ENCODE data around the gene ZNF385B.

Gene ZNF385B

DNA sequence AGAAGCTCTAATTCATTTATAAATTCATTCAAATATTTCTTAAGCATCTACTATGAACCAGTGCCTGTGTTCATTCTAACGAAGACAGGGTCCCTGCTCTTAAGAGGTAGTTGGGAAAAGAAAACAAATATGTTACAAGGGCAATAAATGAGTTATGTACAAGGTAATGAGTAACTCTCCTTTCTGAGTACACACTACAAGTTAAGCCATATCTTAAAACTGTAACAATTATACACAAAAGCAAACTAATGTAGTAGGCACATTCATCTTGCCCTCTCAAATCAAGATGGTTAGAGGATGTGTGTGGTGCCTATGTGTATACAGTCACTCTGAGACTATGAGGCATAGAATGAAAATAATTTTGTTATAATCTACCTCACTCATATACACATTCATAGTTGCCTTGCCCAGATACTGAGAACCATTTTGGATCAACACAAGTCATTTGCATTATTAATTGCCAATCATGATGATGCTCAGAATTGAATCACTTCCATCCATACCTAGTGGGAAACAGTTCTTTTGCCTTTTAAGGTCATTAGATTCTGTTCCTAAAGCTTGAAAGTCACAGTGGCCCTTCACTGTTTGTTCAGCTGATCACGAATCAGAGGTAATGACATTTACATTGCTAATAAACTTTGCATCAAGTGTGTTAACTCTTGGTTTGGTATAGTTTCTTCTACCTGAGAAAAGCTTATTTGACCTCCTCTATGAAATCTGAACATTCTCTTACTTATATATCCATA is 283.1 kb downstream of the ZNF385B start:
- DNase-seq: no peak

- DNase-seq: no peak
Measured at GRCh38 chr2:179574061-179574519, 287.3 kb downstream of the ZNF385B start.

- DNase-seq: no peak
Measured at GRCh38 chr2:179572544-179572943, 288.9 kb downstream of the ZNF385B start.

GRCh38 chr2:179571721-179572120 is 289.7 kb downstream of the ZNF385B start:
- no peak for DNase-seq

DNA sequence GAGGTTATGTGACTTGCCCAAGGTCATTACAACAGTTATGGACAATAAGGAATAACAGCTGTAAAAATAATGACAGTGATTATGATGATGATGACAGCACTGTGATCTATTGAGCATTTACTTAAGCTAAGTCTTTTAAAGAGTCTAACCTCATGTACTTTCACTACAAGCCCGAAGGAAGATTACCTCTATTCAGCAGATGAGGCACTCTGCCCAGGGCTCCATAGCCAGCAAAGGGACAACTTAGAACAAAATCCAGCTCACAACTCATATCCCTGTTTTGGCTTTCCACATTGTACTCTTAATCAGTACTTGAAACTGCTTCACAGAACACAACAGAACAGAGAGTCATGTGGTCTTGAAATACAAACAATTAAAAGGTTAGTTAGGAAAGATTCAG is 290.2 kb downstream of the ZNF385B start:
- DNase-seq: no peak

GRCh38 chr2:179569831-179570233 is 291.6 kb downstream of the ZNF385B start:
- DNase-seq: no peak

GRCh38 chr2:179565807-179566206 is 295.6 kb downstream of the ZNF385B start:
- no peak for DNase-seq

- no peak for DNase-seq
Measured at GRCh38 chr2:179562330-179562885, 299.0 kb downstream of the ZNF385B start.

DNA sequence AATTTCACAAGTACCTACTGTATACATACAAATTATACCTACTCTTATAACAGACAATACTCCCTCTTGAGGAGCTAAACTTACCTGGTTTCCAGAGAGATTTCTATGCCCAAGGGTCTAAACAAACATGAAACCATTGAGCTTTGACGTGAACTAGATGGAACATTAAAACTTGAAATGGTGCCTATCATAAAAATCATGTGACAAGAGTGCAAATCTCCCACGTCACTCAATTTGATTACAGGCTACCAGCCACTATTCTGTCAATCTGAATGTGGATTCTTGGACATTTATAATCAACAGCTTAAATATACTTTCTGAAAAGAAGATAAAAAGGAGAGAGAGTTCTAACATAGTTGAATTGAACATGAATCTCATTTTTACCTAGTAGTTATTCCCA is 299.7 kb downstream of the ZNF385B start:
- no peak for DNase-seq

- no peak for DNase-seq
Measured at GRCh38 chr2:179560257-179560735, 301.1 kb downstream of the ZNF385B start.

DNA sequence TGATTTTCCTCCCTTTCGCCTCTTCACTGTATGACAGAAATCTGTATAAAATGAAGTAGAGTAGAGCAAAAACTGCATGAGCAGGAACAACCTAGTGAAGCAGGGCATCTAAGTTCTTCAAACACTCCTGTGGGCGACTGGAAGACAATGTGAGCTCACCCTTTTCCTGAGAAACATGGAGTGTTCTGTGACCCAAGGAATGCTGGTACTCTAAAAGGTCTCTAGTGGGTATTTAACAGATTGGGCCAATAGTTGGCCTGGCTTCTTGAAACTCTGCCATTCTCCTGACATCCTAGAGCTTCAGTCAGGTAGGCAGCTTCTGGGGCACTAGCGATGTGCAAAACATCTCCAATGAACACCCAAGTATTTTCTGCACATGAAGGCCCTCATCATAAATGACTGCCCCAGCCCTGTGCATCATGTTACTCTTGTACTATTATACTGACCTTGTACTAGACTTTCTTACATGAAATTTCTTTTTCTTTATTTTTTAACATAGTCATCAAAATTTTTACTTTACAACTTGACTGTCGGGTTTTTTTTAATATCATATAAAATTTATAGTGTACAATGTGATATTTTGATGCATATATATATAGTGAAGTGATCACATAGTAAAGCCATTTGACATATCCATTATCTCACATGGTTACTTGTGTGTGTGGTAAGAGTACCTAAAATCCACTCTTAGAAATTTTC is 302.2 kb downstream of the ZNF385B start:
- DNase-seq: no peak

DNA sequence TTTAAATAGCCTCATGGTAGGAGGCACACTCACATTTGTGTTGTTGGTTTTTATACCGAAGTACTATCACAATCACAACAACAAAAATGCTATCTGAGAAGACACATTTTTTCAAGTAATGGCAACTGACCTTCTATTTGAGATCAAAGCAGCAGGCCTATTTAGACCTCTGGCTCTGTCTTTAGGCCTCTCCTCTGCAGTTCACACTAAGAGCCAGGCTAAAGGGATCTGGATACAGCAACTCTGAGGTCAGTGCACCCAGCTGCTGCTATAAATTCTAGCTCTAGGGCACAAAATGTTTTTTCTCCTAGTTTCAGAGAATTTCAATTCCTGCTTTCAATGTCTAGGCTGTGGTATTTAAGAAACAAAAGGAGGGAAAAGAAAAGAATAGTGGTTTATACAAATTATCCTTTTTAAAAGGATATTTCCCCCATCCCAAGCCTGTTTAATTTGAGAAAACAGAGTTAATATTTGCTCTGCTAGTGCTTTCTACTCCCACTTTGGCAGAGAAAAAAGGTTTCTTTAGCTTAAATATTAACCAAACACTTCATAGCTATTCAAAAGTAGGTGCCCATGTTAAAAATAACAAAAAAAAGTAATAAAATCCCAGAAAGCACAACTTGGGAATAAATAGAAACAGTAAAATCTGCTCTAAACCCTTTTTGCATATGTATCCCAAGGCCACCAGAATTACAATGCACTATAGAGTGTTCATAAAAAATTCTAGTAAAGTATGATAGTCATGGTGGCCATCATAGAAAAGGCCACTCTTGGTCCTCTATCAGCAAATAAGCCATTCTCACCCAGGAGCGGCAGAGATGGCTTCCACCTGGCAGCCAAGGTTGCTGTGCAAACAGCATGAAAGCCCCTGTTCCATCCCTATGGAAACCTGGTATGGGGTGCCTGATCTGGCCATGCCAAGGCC is 303.1 kb downstream of the ZNF385B start:
- no peak for DNase-seq

- DNase-seq: no peak
Measured at GRCh38 chr2:179556425-179556824, 305.0 kb downstream of the ZNF385B start.

- no peak for DNase-seq
Measured at GRCh38 chr2:179555691-179556283, 305.6 kb downstream of the ZNF385B start.

- DNase-seq: no peak
Measured at GRCh38 chr2:179554639-179555386, 306.6 kb downstream of the ZNF385B start.

DNA sequence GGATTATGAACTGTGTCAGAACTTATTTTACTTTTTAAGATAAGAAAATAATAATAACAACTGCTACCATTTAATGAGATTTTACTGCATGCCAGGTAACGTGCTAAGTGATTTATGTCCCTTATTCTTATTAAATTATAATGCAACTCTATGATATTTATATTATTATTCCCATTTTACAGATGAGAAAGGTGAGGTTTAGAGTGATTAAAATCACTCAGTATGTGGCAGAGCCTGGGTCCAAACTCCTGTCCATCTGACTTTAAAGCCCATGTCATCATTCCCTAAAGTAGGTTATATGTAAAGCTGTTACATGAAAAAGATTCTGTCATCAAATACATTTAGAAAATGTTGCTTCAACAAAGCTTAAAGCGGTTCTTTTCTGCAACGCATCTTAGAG is 308.0 kb downstream of the ZNF385B start:
- no peak for DNase-seq

DNA sequence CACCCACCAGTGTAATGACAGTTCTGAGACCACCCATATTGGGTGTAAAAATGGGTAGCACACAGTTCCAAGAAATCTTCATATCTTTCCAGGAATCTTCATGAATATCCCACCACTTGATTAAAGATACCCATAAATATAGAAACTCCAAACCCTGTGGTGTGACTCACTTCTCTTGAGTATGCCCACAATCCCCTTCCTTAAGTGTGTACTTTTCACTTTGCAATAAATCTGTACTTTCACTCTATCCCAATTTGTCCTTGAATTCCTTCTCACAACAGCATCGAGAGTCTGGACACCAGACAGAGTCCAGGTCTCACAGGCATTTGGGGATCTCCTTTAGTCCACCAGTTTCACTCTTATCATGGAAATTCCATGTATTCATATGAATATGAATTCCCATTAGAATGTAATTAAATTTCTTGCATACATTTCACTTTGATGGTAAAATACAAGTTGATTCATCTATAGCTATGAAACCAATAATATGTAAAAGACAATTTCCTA is 309.8 kb downstream of the ZNF385B start:
- no peak for DNase-seq

GRCh38 chr2:179550849-179551248 is 310.6 kb downstream of the ZNF385B start:
- no peak for DNase-seq

DNA sequence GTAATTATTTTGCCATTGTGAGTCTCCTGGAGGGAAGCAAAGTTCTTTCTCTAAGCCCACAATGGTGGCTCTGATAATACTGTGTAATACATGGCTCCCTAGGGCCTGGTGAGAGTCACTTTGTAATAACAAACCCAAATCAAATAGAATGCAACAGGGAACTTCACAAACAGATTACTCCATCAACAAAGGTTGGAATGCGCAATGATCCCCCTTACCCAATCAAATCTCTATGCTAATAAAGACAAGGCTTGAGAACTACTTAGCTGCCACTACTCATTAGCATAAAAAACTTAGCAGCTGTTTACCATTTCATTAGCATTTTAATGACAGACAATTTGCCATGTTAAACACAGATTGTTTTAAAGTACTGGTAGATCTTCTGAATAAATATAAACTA is 311.2 kb downstream of the ZNF385B start:
- no peak for DNase-seq

- no peak for DNase-seq
Measured at GRCh38 chr2:179546656-179547055, 314.8 kb downstream of the ZNF385B start.

DNA sequence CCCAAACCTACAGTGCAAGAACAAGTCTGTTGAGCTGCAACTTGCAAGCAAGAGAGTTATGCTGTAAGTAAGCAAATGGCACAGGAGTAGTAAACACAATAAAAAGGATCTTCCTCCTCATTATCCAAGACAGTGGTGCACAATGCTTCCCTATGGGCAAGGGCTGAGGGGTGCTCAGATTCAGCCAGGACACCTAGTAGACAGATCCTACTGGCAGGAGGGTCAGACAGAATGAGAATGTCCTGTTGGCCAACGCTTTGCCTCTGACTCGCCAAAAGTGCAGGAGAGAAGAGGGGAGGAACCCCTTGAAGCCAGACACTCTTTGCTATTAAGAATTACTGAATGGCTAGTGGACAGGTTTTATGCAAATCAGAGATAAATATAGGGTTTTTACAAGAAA is 316.4 kb downstream of the ZNF385B start:
- DNase-seq: no peak
